ENCODE measurements around the gene CUX1. TPM values are rescaled to one million over a fixed set of nuclear protein-coding genes. Genes with fewer than 3 reads are reported as not detected.
A peak's percentile ranks its signal among the peaks of the same experiment; 100 is the strongest.
"Not testable (repeated sequence)": the region's sequence is repeated elsewhere in the genome, so short reads cannot be mapped to it uniquely, and the experiment has no call there.

CUX1 gene
- total RNA-seq, 4 donors from 2014 or later: 52.5 to 93.6 (median 63.7) TPM

DNA sequence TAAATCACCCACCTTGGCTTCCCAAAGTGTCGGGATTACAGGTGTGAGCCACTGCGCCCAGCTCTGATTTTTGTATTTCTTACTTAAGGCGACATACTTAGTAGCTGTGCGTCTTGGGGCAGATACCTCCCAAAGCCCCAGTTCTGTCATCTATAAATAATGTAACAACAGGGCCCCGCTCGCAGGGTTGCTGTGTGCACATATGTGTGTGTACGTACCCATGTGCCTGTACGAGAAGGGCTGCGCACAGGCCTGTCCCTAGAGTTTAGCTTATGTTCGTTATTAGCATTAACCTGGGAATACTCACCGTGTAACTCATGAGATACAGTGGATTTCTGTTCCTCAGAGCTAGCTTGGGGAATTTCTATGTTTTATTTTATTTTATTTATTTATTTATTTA lies 103.6 kb downstream of the CUX1 start:
- WGBS: 91% methylated on average over 11 of the region's 11 CpGs
- Histone ChIP-seq H3K4me3 (no peak overlapping the region), H3K4me1 (no peaks in the 10 kb centered on the region), H3K9me3 (no peaks in the 10 kb centered on the region), H3K36me3 (peaks cover 30% of the 10 kb centered on the region), H3K27ac (no peak overlapping the region), H3K27me3 (no peaks in the 10 kb centered on the region)
- DNase-seq (ENCODE audit: low spot score in 2 of 2): no peak
- TF ChIP-seq, protein P1, sequence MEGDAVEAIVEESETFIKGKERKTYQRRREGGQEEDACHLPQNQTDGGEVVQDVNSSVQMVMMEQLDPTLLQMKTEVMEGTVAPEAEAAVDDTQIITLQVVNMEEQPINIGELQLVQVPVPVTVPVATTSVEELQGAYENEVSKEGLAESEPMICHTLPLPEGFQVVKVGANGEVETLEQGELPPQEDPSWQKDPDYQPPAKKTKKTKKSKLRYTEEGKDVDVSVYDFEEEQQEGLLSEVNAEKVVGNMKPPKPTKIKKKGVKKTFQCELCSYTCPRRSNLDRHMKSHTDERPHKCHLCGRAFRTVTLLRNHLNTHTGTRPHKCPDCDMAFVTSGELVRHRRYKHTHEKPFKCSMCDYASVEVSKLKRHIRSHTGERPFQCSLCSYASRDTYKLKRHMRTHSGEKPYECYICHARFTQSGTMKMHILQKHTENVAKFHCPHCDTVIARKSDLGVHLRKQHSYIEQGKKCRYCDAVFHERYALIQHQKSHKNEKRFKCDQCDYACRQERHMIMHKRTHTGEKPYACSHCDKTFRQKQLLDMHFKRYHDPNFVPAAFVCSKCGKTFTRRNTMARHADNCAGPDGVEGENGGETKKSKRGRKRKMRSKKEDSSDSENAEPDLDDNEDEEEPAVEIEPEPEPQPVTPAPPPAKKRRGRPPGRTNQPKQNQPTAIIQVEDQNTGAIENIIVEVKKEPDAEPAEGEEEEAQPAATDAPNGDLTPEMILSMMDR (IDR thresholded peaks at IDR 0.05): no peak
- TF ChIP-seq POLR2AphosphoS5 (IDR thresholded peaks at IDR 0.05): no peak
- TF ChIP-seq POLR2A (IDR thresholded peaks at IDR 0.05): no peak
- TF ChIP-seq EP300 (IDR thresholded peaks at IDR 0.05): no peak

DNA sequence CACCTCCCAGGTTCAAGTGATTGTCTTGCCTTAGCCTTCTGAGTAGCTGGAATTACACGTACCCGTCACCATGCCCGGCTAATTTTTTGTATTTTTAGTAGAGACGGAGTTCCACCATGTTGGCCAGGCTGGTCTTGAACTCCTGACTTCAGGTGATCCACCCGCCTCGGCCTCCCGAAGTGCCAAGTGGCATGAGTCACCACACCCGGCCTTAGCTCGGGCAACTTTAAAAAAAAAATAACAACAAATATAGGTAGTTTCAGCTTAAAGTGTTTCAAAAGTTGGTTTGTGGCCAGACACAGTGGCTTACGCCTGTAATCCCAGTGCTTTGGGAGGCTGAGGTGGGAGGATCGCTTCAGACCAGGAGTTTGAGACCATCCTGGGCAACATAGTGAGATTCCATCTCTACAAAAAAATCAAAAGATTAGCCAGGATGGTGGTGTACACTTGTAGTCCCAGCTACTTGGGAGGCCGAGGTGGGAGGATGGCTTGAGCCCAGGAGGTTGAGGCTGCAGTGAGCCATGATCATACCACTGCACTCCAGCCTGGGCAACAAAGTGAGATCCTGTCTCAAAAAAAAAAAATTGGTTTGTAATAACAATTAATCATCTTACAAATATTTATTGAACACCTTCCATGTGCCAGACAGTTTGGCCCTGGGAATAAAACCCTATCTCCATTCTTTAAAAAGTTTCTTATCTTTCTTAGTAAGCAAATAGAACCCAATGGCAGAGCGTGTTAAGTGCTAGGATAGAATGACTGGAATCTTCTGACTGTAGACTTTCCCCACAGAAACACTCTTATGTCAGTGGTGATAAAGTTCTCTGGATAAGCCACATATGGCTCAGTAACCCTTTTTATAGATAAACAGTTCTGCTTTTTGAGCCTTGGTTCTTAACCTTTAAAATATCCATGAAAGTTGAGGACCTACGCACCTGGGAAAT lies 104.4 kb downstream of the CUX1 start:
- not testable (repeated sequence) for H3K4me3 ChIP-seq; H3K27me3 ChIP-seq; H3K27ac ChIP-seq; H3K4me1 ChIP-seq; DNase-seq (ENCODE audit: low spot score in 2 of 2); H3K9me3 ChIP-seq
- WGBS: 96% methylated on average over 14 of the region's 14 CpGs
- peaks cover 23% of the 10 kb centered on the region for H3K36me3 ChIP-seq

DNA sequence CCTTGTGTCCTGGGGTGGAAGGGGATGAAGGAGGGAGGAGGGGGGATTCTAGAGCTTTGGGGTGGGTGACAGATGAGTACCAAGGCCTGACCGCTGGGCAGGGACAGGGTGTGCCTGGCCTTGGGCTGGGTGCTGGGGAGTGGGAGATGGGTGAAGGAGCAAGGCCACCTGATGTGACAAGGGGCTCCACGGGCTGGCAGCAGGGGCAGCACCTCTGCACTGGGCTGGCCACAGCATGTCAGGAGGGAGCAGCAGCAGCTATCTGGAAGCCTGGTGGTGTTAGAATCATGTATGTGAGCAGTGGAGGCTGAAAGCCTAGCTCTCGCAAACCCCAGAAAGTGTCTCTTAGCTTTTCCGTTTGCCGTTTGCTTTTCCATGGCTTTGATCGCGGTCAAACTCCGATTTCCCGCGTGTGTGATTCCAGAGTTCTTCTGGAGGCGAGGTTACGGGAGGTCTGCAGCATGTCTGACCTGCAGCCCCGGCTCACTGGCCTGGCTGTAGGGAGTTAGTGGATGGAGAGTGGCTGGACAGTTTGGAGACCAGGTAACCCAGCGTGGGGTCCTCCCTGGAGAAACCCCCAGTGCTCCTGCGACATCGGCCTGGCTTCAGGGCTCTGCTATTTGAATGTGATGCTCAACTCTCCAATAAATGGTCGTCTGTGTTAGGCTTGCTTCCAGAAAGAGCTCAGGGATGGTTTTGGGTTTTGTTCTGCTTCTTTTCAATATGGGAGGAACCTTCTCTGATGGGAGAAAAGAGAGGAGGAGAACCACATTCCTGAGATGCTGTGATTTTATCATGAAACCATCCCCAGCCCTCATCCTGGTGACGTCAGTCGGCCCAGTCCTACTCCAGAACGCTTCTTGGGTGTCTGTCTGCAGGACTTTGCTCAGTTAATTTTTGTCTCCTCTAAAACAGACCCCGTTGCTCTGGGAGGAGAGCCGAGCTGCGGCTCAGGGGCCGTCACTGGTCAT lies 105.5 kb downstream of the CUX1 start:
- Histone ChIP-seq H3K9me3 (no peaks in the 10 kb centered on the region), H3K27ac (no peak overlapping the region), H3K36me3 (peaks cover 12% of the 10 kb centered on the region), H3K27me3 (no peaks in the 10 kb centered on the region), H3K4me3 (no peak overlapping the region), H3K4me1 (peaks cover 4% of the 10 kb centered on the region)
- 95% methylated on average over 24 of the region's 24 CpGs for WGBS
- TF ChIP-seq POLR2AphosphoS5 (IDR thresholded peaks at IDR 0.05) (no peak), POLR2A (IDR thresholded peaks at IDR 0.05) (no peak), EP300 (IDR thresholded peaks at IDR 0.05) (no peak)
- TF ChIP-seq, protein P1 (IDR thresholded peaks at IDR 0.05): no peak
- no peak for DNase-seq (ENCODE audit: low spot score in 2 of 2)

DNA sequence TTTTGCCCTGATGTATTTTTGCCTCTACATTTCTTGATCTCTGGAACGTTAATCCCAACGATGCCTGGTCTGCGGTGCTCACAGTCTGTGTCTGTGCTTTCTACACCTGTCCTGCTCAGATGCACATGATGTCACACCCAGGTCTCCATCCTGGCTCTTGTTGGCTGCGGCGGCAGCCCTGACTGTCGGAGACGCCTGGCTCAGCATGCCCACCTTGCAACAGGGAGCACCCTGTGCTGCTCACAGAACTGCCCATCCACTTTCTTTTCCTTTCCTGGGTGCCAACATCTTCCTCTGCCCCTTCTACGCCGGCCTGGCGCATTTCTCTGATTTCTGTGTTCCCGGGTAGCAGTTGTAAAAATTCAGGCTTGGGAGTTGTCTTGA lies 106.2 kb downstream of the CUX1 start:
- Histone ChIP-seq H3K27me3 (no peaks in the 10 kb centered on the region), H3K4me3 (no peak overlapping the region), H3K9me3 (no peaks in the 10 kb centered on the region), H3K4me1 (peaks cover 4% of the 10 kb centered on the region), H3K27ac (peak overlapping the region; percentile 8), H3K36me3 (peaks cover 5% of the 10 kb centered on the region)
- 93% methylated on average over 11 of the region's 11 CpGs for WGBS
- TF ChIP-seq EP300 (IDR thresholded peaks at IDR 0.05) (no peak), POLR2AphosphoS5 (IDR thresholded peaks at IDR 0.05) (no peak), POLR2A (IDR thresholded peaks at IDR 0.05) (no peak)
- TF ChIP-seq, protein P1 (IDR thresholded peaks at IDR 0.05): no peak
- no peak for DNase-seq (ENCODE audit: low spot score in 2 of 2)

DNA sequence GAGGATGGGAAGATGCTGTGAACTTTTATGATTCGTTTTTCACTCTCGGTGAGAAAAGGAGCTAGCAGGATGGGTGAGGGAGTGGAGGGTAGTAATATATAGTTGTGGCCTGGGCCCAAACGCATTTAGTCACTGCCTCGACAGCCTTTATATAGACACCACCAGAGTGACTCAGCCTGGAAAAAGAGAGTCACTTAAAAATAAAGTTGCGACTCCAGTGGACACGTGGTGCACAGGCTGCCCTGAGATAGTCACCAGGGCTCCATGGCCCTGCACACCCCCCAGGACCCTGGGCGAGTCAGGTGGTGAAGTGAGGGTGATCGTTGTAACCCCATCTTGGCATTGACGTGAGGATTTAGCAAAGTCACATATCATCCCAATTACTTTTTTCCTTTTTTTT lies 106.7 kb downstream of the CUX1 start:
- TF ChIP-seq POLR2AphosphoS5 (IDR thresholded peaks at IDR 0.05) (no peak), EP300 (IDR thresholded peaks at IDR 0.05) (no peak), POLR2A (IDR thresholded peaks at IDR 0.05) (no peak)
- no peaks in the 10 kb centered on the region for H3K36me3 ChIP-seq
- 76% methylated on average over 9 of the region's 9 CpGs for WGBS
- H3K27ac ChIP-seq: peak overlapping the region; percentile 8
- H3K9me3 ChIP-seq: no peaks in the 10 kb centered on the region
- DNase-seq (ENCODE audit: low spot score in 2 of 2): no peak
- no peak overlapping the region for H3K4me3 ChIP-seq
- peaks cover 4% of the 10 kb centered on the region for H3K4me1 ChIP-seq
- no peaks in the 10 kb centered on the region for H3K27me3 ChIP-seq

DNA sequence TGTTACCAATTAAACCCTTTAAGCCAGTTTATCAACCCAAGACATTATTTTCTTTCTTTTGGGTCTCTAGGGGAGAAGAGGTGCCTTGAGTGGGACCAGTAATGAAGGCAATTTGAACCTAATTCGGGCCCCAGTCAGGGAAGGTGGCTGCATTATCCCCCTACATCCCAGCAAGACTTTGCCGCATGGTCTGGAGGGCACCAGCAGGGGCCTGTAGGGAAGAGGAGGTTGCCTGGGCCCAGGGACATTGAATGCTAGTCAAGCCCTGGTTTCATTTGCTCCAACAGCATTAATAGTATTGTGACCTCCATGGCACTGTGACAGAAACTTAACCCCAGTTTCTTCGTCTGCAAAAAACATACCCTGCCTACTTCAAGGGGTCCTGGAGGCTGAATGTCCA lies 108.8 kb downstream of the CUX1 start:
- DNase-seq (ENCODE audit: low spot score in 2 of 2): no peak
- Histone ChIP-seq H3K27ac (no peak overlapping the region), H3K4me3 (no peak overlapping the region), H3K27me3 (no peaks in the 10 kb centered on the region), H3K36me3 (no peaks in the 10 kb centered on the region), H3K4me1 (peaks cover 4% of the 10 kb centered on the region), H3K9me3 (no peaks in the 10 kb centered on the region)
- WGBS: 100% methylated on average over 3 of the region's 3 CpGs
- TF ChIP-seq POLR2A (IDR thresholded peaks at IDR 0.05) (no peak), POLR2AphosphoS5 (IDR thresholded peaks at IDR 0.05) (no peak), EP300 (IDR thresholded peaks at IDR 0.05) (no peak)
- TF ChIP-seq, protein P1 (IDR thresholded peaks at IDR 0.05): no peak

All from suprapubic skin (tissue), 4 donors.